GM12878 (cell line): ENCODE measurements around the gene RAB37. TPM values are rescaled to one million over a fixed set of nuclear protein-coding genes. Genes with fewer than 3 reads are reported as not detected.

Source experiments
- ATAC-seq: fragments of 200-7000 bp; cut with Tn5 transposase; 3 replicates; pipeline ENCODE4 v1.9.1; 2020; ENCODE audit warnings: mild to moderate bottlenecking, moderate library complexity
- BruUV-seq: library from RNA; stranded (reverse); fragments of 400-500 nt; replicated peaks from 2 replicates; lab custom pipeline; 2021; lab: Mats Ljungman, UMichigan
- CTCF ChIA-PET: fragments of 300-600 bp; sonication (Branson Sonifier 250); formaldehyde crosslinking; extraction: SDS; loops from one replicate; lab custom pipeline; 2021; ENCODE audit warnings: inconsistent platforms; lab: Yijun Ruan, JAX
- POLR2A ChIA-PET: fragments of 350-600 bp; formaldehyde crosslinking; extraction: SDS; loops from one replicate; lab custom pipeline; 2021; ENCODE audit warnings: inconsistent platforms; lab: Charles Lee
- RAD21 ChIA-PET: fragments of 300-600 bp; sonication (Branson Sonifier 250); formaldehyde crosslinking; loops from one replicate; lab custom pipeline; 2023; ENCODE audit warnings: antibody characterized with exemption; ENCODE audit not compliant: unreplicated experiment; lab: Charles Lee
- SMC1A ChIA-PET: fragments of 300-600 bp; sonication (Branson Sonifier 250); formaldehyde crosslinking; loops from one replicate; lab custom pipeline; 2023; ENCODE audit not compliant: unreplicated experiment, uncharacterized antibody; lab: Charles Lee
- DNase-seq: peaks from one replicate; pipeline ENCODE4 v3.0.0-alpha.2; 2011; ENCODE audit warnings: low read depth, low spot score
- FAIRE-seq: peaks from 3 replicates; lab custom pipeline; 2011; peaks lifted over from hg19 to GRCh38; lab: Jason Lieb, UNC
- H2AFZ ChIP-seq: 2 replicates; pipeline ENCODE4 v1.6.0; 2011; ENCODE audit warnings: low read depth, low read length, control low read depth; ENCODE audit not compliant: control insufficient read depth
- H3K27ac ChIP-seq: 2 replicates; pipeline ENCODE4 v1.5.1; 2011; ENCODE audit warnings: control low read depth; ENCODE audit not compliant: control insufficient read depth, insufficient read depth
- H3K27me3 ChIP-seq, 2 experiments: replicated peaks in 1 of 2; 2 replicates each; pipeline versions ENCODE4 v1.6.0 to v1.6.1; 2011; ENCODE audit warnings: low read length in 1 of 2; ENCODE audit not compliant: control insufficient read depth in 2 of 2, insufficient read depth in 2 of 2
- H3K36me3 ChIP-seq, 2 experiments: 2 replicates each; pipeline ENCODE4 v1.5.1; 2011; ENCODE audit warnings: low read length in 1 of 2; ENCODE audit not compliant: control insufficient read depth in 2 of 2, insufficient read depth in 2 of 2
- H3K4me1 ChIP-seq: 2 replicates; pipeline ENCODE4 v1.6.1; 2011; ENCODE audit warnings: mild to moderate bottlenecking, low read length, moderate library complexity, mixed read lengths; ENCODE audit not compliant: control insufficient read depth, insufficient read depth
- H3K4me2 ChIP-seq: 2 replicates; pipeline ENCODE4 v1.6.0; 2011; ENCODE audit warnings: control low read depth; ENCODE audit not compliant: control insufficient read depth, insufficient read depth
- H3K4me3 ChIP-seq: fragments of 200-600 bp; sonication (generic); 2 replicates; pipeline ENCODE4 v1.5.1; 2016
- H3K79me2 ChIP-seq: 2 replicates; pipeline ENCODE4 v1.6.0; 2011; ENCODE audit warnings: low read length; ENCODE audit not compliant: control insufficient read depth, insufficient read depth
- H3K9ac ChIP-seq: 2 replicates; pipeline ENCODE4 v1.8.0; 2011; ENCODE audit warnings: low read length, control low read depth, mixed read lengths; ENCODE audit not compliant: control insufficient read depth, insufficient read depth
- H3K9me3 ChIP-seq: replicated peaks from 3 replicates; pipeline ENCODE4 v1.5.1; 2011; ENCODE audit warnings: mild to moderate bottlenecking, low read length; ENCODE audit not compliant: control insufficient read depth, insufficient read depth
- H4K20me1 ChIP-seq: 2 replicates; pipeline ENCODE4 v1.6.0; 2011; ENCODE audit not compliant: control insufficient read depth, insufficient read depth
- BHLHE40 ChIP-seq, 2 experiments: fragments of 450-650 bp in 1 of 2; IDR thresholded peaks; 2 replicates each; pipeline ENCODE4 v1.6.1; 2011 to 2017; ENCODE audit warnings: low read depth in 2 of 2, borderline replicate concordance in 1 of 2, improper control_type of control experiment in 1 of 2, low read length in 1 of 2, mild to moderate bottlenecking in 1 of 2
- IRF4 ChIP-seq: IDR thresholded peaks from 2 replicates; pipeline ENCODE4 v1.6.1; 2011; ENCODE audit warnings: low read depth, low read length
- RUNX3 ChIP-seq: IDR thresholded peaks from 2 replicates; pipeline ENCODE4 v1.6.1; 2012; ENCODE audit warnings: low read length, inconsistent platforms
- WGBS: methylation state at CpG from one replicate; pipeline ENCODE4 v1.1.6; 2016; ENCODE audit warnings: low lambda C conversion rate; ENCODE audit not compliant: insufficient replicate concordance, insufficient coverage; ENCODE audit errors: missing lambda C conversion rate; 5-methylcytosine and 5-hydroxymethylcytosine counted together
- in situ Hi-C: fragments of 300-500 bp; cut with MboI; formaldehyde crosslinking; loops from 9 replicates; pipeline ENCODE4 v1.14.3; 2018; ENCODE audit warnings: mixed read lengths
- intact Hi-C: fragments of 100-400 bp; cut with micrococcal nuclease; formaldehyde crosslinking; loops from one replicate; pipeline ENCODE4 v1.14.2; 2022; ENCODE audit not compliant: unreplicated experiment
- polyA plus RNA-seq, 11 experiments: library from polyadenylated mRNA; depleted of rRNA in 4 of 11; unstranded in 6 of 11; stranded (reverse) in 5 of 11; fragments of >200 nt; fragmentation: Nextera tagmentation in 4 of 11; fragmentation: Illumina TruSeq in 1 of 11; extraction: Ambion mirVana in 4 of 11; extraction: Trizol in 1 of 11; gene quantifications; 1 replicate in 1 of 11; 2 replicates in 10 of 11; pipeline versions ENCODE4 v1.2.1 to v1.2.3, GENCODE V29; 2011 to 2016; ENCODE audit warnings: inconsistent platforms in 2 of 11, missing spikeins in 2 of 11, low read depth in 1 of 11
- total RNA-seq, 4 experiments: library from RNA; depleted of rRNA in 3 of 4; stranded (reverse); fragments of >200 nt in 3 of 4; fragmentation: Illumina TruSeq in 1 of 4; extraction: Trizol in 1 of 4; gene quantifications; 2 replicates each; pipeline versions ENCODE4 v1.2.1 to v1.2.3, GENCODE V29; 2013 to 2021
- TF ChIP-seq, protein P1 (sequence below): fragments of 450-650 bp; conservative IDR thresholded peaks from 2 replicates; pipeline ENCODE4 v1.6.1; 2017; ENCODE audit warnings: mild to moderate bottlenecking, moderate library complexity
- TF ChIP-seq, protein P2 (sequence below): IDR thresholded peaks from 2 replicates; pipeline ENCODE4 v1.6.1; 2012; ENCODE audit warnings: mild to moderate bottlenecking, low read depth, low read length
- TF ChIP-seq, protein P3 (sequence below): fragments of 450-650 bp; IDR thresholded peaks from 2 replicates; pipeline ENCODE4 v1.6.1; 2016; ENCODE audit warnings: mild to moderate bottlenecking

The RAB37 gene
- total and polyA plus RNA-seq, 10 of the 15 experiments (the other 5 are each of a cell fraction or from before 2014, with no cell fraction given): 0.48 to 5.6 (median 1.7) TPM

DNA sequence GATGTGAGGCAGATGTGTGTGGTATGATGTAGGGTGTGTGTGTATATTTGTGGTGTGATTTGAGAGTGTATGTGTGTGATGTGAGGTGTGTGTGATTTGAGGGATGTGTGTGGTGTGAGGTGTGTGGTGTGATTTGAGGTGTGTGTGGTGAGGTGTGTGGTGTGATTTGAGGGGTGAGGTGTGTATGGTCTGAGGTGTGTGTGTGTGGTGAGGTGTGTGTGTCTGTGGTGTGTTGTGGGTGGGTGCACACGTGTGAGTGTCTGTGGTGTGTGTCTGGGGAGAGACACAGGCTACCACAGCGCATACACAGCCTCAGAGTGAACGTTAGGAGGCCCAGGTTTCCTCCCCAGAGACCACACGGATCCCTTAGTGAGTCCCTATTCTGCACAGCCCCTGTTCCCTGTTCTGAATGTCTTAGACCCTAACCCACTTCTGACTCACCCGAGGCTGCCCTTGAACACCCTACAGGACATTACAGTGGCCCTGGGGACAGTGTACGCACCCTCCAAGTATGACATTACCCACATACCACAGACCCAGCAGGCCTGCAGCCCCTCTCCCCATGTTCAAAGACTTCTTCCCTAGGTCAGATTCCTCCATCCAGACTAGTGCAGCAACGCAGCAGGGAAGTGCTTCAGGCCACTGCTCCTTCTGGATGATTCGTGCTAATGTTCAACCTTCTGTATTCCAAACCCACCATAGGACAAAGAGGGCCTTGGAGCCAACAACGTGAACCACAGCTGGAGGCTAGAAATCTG lies 3.5 kb upstream of the RAB37 start:
- DNase-seq: no peak
- 31% methylated on average over 9 of the region's 9 CpGs for whole genome bisulfite sequencing

DNA sequence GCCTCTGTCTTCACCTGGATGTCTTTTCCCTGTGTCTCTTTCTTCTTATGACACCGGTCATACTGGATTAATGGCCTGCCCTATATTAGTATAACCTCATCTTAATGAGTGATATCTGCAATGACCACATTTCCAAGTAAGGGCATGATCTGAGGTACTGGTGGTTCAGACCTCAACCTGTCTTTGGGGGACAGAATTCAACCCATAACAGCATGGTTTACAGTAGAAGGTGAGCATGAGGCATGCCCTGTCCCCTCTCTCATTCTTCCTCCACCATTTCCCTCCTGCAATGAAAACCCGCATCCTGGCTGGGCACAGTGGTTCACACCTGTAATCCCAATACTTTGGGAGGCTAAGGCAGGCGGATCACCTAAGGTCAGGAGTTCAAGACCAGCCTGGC lies 2.8 kb upstream of the RAB37 start:
- ATAC-seq (no peak), DNase-seq (no peak), FAIRE-seq (no peak)
- no TSS peak for BruUV-seq
- Histone ChIP-seq H4K20me1 (no peaks in the 10 kb centered on the region), H3K9me3 (no peaks in the 10 kb centered on the region; the same call in 2 of the 3 replicates), H3K4me3 (no peak overlapping the region), H2AFZ (no peak overlapping the region), H3K4me2 (no peak overlapping the region), H3K27me3 (no peaks in the 10 kb centered on the region), H3K27ac (no peak overlapping the region), H3K36me3 (no peaks in the 10 kb centered on the region), H3K79me2 (no peaks in the 10 kb centered on the region), H3K9ac (no peak overlapping the region), H3K4me1 (peaks cover 39% of the 10 kb centered on the region)
- WGBS: 72% methylated on average over 3 of the region's 3 CpGs
- intact Hi-C loops: no loop called here
- ChIA-PET RAD21 (interaction anchor here (5.0 kb wide), 1 partner anchor 78 kb away, joined by 299 read pairs; no protein-coding TSS in a partner anchor), SMC1A (interaction anchor here (0.7 kb wide), 1 partner anchor 284 kb away, joined by 4 read pairs; no protein-coding TSS in a partner anchor), CTCF (interaction anchor here (5.0 kb wide), 1 partner anchor 77 kb away, joined by 349 read pairs; no protein-coding TSS in a partner anchor), POLR2A (no interaction called here)
- in situ Hi-C loops: no loop called here
- TF ChIP-seq, protein P1, sequence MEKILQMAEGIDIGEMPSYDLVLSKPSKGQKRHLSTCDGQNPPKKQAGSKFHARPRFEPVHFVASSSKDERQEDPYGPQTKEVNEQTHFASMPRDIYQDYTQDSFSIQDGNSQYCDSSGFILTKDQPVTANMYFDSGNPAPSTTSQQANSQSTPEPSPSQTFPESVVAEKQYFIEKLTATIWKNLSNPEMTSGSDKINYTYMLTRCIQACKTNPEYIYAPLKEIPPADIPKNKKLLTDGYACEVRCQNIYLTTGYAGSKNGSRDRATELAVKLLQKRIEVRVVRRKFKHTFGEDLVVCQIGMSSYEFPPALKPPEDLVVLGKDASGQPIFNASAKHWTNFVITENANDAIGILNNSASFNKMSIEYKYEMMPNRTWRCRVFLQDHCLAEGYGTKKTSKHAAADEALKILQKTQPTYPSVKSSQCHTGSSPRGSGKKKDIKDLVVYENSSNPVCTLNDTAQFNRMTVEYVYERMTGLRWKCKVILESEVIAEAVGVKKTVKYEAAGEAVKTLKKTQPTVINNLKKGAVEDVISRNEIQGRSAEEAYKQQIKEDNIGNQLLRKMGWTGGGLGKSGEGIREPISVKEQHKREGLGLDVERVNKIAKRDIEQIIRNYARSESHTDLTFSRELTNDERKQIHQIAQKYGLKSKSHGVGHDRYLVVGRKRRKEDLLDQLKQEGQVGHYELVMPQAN: no peak
- TF ChIP-seq, protein P2, sequence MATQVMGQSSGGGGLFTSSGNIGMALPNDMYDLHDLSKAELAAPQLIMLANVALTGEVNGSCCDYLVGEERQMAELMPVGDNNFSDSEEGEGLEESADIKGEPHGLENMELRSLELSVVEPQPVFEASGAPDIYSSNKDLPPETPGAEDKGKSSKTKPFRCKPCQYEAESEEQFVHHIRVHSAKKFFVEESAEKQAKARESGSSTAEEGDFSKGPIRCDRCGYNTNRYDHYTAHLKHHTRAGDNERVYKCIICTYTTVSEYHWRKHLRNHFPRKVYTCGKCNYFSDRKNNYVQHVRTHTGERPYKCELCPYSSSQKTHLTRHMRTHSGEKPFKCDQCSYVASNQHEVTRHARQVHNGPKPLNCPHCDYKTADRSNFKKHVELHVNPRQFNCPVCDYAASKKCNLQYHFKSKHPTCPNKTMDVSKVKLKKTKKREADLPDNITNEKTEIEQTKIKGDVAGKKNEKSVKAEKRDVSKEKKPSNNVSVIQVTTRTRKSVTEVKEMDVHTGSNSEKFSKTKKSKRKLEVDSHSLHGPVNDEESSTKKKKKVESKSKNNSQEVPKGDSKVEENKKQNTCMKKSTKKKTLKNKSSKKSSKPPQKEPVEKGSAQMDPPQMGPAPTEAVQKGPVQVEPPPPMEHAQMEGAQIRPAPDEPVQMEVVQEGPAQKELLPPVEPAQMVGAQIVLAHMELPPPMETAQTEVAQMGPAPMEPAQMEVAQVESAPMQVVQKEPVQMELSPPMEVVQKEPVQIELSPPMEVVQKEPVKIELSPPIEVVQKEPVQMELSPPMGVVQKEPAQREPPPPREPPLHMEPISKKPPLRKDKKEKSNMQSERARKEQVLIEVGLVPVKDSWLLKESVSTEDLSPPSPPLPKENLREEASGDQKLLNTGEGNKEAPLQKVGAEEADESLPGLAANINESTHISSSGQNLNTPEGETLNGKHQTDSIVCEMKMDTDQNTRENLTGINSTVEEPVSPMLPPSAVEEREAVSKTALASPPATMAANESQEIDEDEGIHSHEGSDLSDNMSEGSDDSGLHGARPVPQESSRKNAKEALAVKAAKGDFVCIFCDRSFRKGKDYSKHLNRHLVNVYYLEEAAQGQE: no peak

More for the DNA sequence above, 3.5 kb upstream of the RAB37 start:
- no peak for ATAC-seq
- no peak overlapping the region for H2AFZ ChIP-seq
- in situ Hi-C loops: no loop called here
- no TSS peak for BruUV-seq
- intact Hi-C loops: no loop called here
- H3K79me2 ChIP-seq: no peaks in the 10 kb centered on the region
- POLR2A ChIA-PET: no interaction called here
- TF ChIP-seq RUNX3 (peak; percentile 53), BHLHE40 (IDR thresholded peaks at IDR 0.05; ENCODE audit: borderline replicate concordance in 1 of 2, low read depth in 2 of 2, low read length in 1 of 2) (peak in 1 of 2 experiments; percentile 48; a peak in 2 of 4 replicates), IRF4 (0 out of 2 replicates have a peak, but pooled peaks have one; percentile 13)
- TF ChIP-seq, protein P3, sequence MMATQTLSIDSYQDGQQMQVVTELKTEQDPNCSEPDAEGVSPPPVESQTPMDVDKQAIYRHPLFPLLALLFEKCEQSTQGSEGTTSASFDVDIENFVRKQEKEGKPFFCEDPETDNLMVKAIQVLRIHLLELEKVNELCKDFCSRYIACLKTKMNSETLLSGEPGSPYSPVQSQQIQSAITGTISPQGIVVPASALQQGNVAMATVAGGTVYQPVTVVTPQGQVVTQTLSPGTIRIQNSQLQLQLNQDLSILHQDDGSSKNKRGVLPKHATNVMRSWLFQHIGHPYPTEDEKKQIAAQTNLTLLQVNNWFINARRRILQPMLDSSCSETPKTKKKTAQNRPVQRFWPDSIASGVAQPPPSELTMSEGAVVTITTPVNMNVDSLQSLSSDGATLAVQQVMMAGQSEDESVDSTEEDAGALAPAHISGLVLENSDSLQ: no peak
- TF ChIP-seq, all 136 proteins: peak for 3
- FAIRE-seq: peak; percentile 81
- ChIA-PET RAD21 (no interaction called here), CTCF (interaction anchor here (0.6 kb wide), 1 partner anchor 85 kb away, joined by 3 read pairs; no protein-coding TSS in a partner anchor), SMC1A (no interaction called here)
- Histone ChIP-seq H3K9me3 (no peaks in the 10 kb centered on the region; the same call in 2 of the 3 replicates), H3K4me1 (peaks cover 32% of the 10 kb centered on the region), H3K9ac (no peak overlapping the region), H3K4me3 (no peak overlapping the region), H3K4me2 (no peak overlapping the region), H4K20me1 (no peaks in the 10 kb centered on the region), H3K27me3 (no peaks in the 10 kb centered on the region), H3K27ac (no peak overlapping the region), H3K36me3 (no peaks in the 10 kb centered on the region)
